Measurements from ENCODE around the gene FAM222B. TPM values are rescaled to one million over a fixed set of nuclear protein-coding genes. Genes with fewer than 3 reads are reported as not detected.

Gene FAM222B
- polyA plus RNA-seq, 1 donor from 2014 or later = 6.4 TPM

DNA sequence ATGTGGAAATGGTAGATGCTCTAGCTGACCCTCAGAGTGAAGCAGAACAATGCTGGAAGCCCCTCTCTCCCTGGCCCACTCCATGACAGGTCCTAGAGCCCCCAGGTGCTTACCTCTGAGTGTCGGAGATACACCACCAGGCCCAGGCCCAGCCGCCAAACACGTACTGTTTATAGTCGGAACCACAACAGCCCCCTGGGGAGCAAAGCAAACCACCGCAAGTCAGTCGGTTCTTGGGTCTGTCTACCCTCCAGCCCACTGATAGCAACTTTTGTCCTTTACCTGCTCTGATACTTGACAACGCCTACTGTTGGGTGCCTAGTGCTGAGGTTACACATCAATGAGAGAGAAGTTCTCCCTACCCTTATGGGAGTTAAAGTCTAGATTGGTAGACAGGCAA is 46.2 kb upstream of the FAM222B start:
- H4K20me1 ChIP-seq (ENCODE audit: insufficient read depth) = no peaks in the 10 kb centered on the region
- H3K4me3 ChIP-seq (ENCODE audit: low read length) = no peak overlapping the region
- no peak overlapping the region for H2AFZ ChIP-seq (ENCODE audit: low read depth, low read length)
- no peak overlapping the region for H3K27ac ChIP-seq (ENCODE audit: low read length)
- no peaks in the 10 kb centered on the region for H3K36me3 ChIP-seq (ENCODE audit: insufficient read depth, low read length)
- no peak overlapping the region for H3K9ac ChIP-seq (ENCODE audit: low read length)
- H3K4me2 ChIP-seq (ENCODE audit: low read length) = no peak overlapping the region
- H3F3A ChIP-seq (ENCODE audit: insufficient read depth, low read length, poor library complexity, severe bottlenecking) = no peaks in the 10 kb centered on the region
- no peaks in the 10 kb centered on the region for H3K27me3 ChIP-seq (ENCODE audit: insufficient read depth, low read depth, low read length)
- H3K9me2 ChIP-seq (ENCODE audit: insufficient read depth, low read length) = no peaks in the 10 kb centered on the region
- H3K79me2 ChIP-seq (replicated peaks; ENCODE audit: insufficient read depth, low read length) = no peaks in the 10 kb centered on the region
- TF ChIP-seq, protein P1, sequence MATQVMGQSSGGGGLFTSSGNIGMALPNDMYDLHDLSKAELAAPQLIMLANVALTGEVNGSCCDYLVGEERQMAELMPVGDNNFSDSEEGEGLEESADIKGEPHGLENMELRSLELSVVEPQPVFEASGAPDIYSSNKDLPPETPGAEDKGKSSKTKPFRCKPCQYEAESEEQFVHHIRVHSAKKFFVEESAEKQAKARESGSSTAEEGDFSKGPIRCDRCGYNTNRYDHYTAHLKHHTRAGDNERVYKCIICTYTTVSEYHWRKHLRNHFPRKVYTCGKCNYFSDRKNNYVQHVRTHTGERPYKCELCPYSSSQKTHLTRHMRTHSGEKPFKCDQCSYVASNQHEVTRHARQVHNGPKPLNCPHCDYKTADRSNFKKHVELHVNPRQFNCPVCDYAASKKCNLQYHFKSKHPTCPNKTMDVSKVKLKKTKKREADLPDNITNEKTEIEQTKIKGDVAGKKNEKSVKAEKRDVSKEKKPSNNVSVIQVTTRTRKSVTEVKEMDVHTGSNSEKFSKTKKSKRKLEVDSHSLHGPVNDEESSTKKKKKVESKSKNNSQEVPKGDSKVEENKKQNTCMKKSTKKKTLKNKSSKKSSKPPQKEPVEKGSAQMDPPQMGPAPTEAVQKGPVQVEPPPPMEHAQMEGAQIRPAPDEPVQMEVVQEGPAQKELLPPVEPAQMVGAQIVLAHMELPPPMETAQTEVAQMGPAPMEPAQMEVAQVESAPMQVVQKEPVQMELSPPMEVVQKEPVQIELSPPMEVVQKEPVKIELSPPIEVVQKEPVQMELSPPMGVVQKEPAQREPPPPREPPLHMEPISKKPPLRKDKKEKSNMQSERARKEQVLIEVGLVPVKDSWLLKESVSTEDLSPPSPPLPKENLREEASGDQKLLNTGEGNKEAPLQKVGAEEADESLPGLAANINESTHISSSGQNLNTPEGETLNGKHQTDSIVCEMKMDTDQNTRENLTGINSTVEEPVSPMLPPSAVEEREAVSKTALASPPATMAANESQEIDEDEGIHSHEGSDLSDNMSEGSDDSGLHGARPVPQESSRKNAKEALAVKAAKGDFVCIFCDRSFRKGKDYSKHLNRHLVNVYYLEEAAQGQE (IDR thresholded peaks at IDR 0.05; ENCODE audit: borderline replicate concordance) = no peak
- no peak for TF ChIP-seq RAD21 (conservative IDR thresholded peaks at IDR 0.05)
- no peak for TF ChIP-seq TAF1 (IDR thresholded peaks at IDR 0.05; ENCODE audit: low read depth)
- TF ChIP-seq, protein P2, sequence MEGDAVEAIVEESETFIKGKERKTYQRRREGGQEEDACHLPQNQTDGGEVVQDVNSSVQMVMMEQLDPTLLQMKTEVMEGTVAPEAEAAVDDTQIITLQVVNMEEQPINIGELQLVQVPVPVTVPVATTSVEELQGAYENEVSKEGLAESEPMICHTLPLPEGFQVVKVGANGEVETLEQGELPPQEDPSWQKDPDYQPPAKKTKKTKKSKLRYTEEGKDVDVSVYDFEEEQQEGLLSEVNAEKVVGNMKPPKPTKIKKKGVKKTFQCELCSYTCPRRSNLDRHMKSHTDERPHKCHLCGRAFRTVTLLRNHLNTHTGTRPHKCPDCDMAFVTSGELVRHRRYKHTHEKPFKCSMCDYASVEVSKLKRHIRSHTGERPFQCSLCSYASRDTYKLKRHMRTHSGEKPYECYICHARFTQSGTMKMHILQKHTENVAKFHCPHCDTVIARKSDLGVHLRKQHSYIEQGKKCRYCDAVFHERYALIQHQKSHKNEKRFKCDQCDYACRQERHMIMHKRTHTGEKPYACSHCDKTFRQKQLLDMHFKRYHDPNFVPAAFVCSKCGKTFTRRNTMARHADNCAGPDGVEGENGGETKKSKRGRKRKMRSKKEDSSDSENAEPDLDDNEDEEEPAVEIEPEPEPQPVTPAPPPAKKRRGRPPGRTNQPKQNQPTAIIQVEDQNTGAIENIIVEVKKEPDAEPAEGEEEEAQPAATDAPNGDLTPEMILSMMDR (IDR thresholded peaks at IDR 0.05; ENCODE audit: poor library complexity, severe bottlenecking) = no peak
- no peak for TF ChIP-seq EP300 (conservative IDR thresholded peaks at IDR 0.05; ENCODE audit: poor library complexity, severe bottlenecking)
- TF ChIP-seq EZH2 (IDR thresholded peaks at IDR 0.05; ENCODE audit: borderline replicate concordance, insufficient read depth, low read length, poor library complexity, severe bottlenecking) = no peak
- TF ChIP-seq SMC3 (conservative IDR thresholded peaks at IDR 0.05; ENCODE audit: poor library complexity) = no peak
- no peak for TF ChIP-seq POLR2AphosphoS5 (IDR thresholded peaks at IDR 0.05)
- no peak for TF ChIP-seq MXI1 (conservative IDR thresholded peaks at IDR 0.05; ENCODE audit: poor library complexity, severe bottlenecking)
- no peaks in the 10 kb centered on the region for H3K9me3 ChIP-seq (ENCODE audit: low read length)

DNA sequence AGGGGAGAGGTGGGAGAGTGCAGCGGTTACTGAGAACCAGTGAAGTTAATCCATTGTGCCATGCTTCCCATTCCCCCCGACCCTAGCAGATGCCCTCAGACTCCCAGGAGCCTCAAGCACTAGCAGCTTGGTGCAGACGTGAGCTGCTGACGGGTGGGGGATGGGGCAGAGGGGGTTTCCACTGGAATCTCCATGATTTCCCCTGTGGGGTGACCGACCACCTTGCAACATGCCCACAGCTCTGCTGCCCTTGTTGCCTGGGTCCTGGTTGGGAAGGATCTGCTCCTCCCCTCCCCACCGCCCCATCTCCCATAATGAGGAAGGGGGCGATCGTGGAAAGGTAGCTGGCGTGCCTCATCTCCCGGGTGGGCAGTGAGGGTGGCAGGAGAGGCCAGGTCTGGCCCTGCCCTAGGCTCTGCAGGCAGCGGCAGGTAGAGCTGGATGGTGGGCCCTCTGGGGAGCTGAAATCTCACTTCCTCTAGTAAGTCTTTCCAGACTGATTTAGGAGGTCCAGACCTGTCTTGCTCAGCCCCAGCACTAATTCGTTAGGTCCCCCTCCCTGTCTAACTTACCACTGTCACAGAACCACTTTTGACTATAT is 45.4 kb upstream of the FAM222B start:
- Histone ChIP-seq H3K36me3 (ENCODE audit: insufficient read depth, low read length) (no peaks in the 10 kb centered on the region), H3K4me3 (ENCODE audit: low read length) (no peak overlapping the region), H3K9me3 (ENCODE audit: low read length) (no peaks in the 10 kb centered on the region), H3K27ac (ENCODE audit: low read length) (no peak overlapping the region), H3K9me2 (ENCODE audit: insufficient read depth, low read length) (no peaks in the 10 kb centered on the region), H3K27me3 (ENCODE audit: insufficient read depth, low read depth, low read length) (no peaks in the 10 kb centered on the region), H3K4me2 (ENCODE audit: low read length) (no peak overlapping the region), H2AFZ (ENCODE audit: low read depth, low read length) (no peak overlapping the region), H3K9ac (ENCODE audit: low read length) (no peak overlapping the region), H3K79me2 (replicated peaks; ENCODE audit: insufficient read depth, low read length) (no peaks in the 10 kb centered on the region), H4K20me1 (ENCODE audit: insufficient read depth) (no peaks in the 10 kb centered on the region), H3F3A (ENCODE audit: insufficient read depth, low read length, poor library complexity, severe bottlenecking) (no peaks in the 10 kb centered on the region)
- TF ChIP-seq EZH2 (IDR thresholded peaks at IDR 0.05; ENCODE audit: borderline replicate concordance, insufficient read depth, low read length, poor library complexity, severe bottlenecking) (no peak), SMC3 (conservative IDR thresholded peaks at IDR 0.05; ENCODE audit: poor library complexity) (no peak), MXI1 (conservative IDR thresholded peaks at IDR 0.05; ENCODE audit: poor library complexity, severe bottlenecking) (no peak)
